ENCODE measurements around the gene AFF3.

DNA sequence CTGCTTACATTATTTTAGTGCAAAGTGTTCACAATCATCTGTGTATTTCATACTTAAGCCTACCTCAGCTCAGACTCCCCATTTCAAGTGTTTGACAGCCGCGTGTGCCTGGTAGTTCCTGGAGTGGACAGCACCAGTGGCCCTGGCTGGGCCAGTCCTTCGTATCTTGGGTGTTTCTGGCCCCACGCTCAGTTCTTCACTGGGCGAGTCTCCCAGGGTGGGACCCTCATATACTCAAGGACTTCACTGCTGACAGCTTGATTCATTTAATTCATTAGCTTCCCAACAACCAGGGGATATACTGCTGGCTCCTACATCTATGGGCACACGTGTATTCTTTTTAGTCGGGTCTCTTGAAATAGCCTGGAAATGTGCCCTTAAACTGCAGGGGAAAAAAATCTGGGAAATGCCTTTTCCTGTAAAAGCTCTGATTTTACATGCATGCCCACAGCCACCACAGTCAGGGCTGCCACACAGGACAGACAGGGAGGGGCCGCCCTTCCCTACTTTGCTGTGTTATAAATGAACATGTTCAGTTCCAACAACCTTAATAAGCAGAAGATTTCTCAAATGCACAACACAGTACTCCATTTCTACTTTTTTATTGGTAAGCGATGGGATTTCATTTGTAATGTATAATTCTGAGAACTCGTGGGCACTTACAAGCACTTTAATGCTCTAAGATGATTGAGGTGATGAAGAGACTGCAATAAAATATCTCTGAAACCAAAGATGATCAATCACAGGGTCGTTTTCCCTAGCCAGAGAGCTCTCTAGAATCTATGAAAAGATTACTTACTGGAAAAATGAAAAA, 447.1 kb downstream of the AFF3 start:
- TF ChIP-seq, protein P1, sequence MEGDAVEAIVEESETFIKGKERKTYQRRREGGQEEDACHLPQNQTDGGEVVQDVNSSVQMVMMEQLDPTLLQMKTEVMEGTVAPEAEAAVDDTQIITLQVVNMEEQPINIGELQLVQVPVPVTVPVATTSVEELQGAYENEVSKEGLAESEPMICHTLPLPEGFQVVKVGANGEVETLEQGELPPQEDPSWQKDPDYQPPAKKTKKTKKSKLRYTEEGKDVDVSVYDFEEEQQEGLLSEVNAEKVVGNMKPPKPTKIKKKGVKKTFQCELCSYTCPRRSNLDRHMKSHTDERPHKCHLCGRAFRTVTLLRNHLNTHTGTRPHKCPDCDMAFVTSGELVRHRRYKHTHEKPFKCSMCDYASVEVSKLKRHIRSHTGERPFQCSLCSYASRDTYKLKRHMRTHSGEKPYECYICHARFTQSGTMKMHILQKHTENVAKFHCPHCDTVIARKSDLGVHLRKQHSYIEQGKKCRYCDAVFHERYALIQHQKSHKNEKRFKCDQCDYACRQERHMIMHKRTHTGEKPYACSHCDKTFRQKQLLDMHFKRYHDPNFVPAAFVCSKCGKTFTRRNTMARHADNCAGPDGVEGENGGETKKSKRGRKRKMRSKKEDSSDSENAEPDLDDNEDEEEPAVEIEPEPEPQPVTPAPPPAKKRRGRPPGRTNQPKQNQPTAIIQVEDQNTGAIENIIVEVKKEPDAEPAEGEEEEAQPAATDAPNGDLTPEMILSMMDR (IDR thresholded peaks at IDR 0.05), result no peak
- no peak for TF ChIP-seq ZFX (IDR thresholded peaks at IDR 0.05; ENCODE audit: borderline replicate concordance)

Data from 22Rv1 (cell line).